Upper lobe of right lung (tissue), 1 donor: ENCODE measurements around the gene ALDH3B2. TPM values are rescaled to one million over a fixed set of nuclear protein-coding genes. Genes with fewer than 3 reads are reported as not detected.
"Not testable (repeated sequence)": the region's sequence is repeated elsewhere in the genome, so short reads cannot be mapped to it uniquely, and the experiment has no call there.

Experiments used
- ATAC-seq: fragments of 200-7000 bp; cut with Tn5 transposase; one replicate; pipeline ENCODE4 v1.9.1; 2020; ENCODE audit warnings: mild to moderate bottlenecking, moderate library complexity
- DNase-seq: peaks from one replicate; pipeline ENCODE4 v3.0.0-alpha.2; 2020
- H3K27ac ChIP-seq: fragments of 200-600 bp; one replicate; pipeline ENCODE4 v1.8.0; 2022
- H3K27me3 ChIP-seq: fragments of 200-600 bp; one replicate; pipeline ENCODE4 v1.8.0; 2022; ENCODE audit warnings: mild to moderate bottlenecking
- H3K36me3 ChIP-seq: fragments of 200-600 bp; one replicate; pipeline ENCODE4 v1.8.0; 2022
- H3K4me1 ChIP-seq: fragments of 200-600 bp; one replicate; pipeline ENCODE4 v1.8.0; 2022
- H3K4me3 ChIP-seq: fragments of 200-600 bp; one replicate; pipeline ENCODE4 v1.8.0; 2022; ENCODE audit warnings: mild to moderate bottlenecking
- H3K9me3 ChIP-seq: fragments of 200-600 bp; one replicate; pipeline ENCODE4 v1.8.0; 2022
- CTCF ChIP-seq: fragments of 200-600 bp; IDR thresholded peaks from one replicate; pipeline ENCODE4 v1.8.0; 2022; ENCODE audit warnings: antibody characterized with exemption
- intact Hi-C: fragments of 100-400 bp; cut with DNase I; formaldehyde crosslinking; loops from one replicate; pipeline ENCODE4 v1.11.0; 2022
- total RNA-seq: library from RNA; stranded (reverse); fragmentation: NEBNext Ultra II Directional; extraction: Animal tissue kit (Norgen Biotek cat#: 25700); gene quantifications from one replicate; pipeline ENCODE4 v1.2.1, GENCODE V29; 2021
- donor health status: DM: no; HTN: yes; CAD: no; lungs with severe emphysema.

The ALDH3B2 gene
- total RNA-seq, 1 donor from 2014 or later: 1.3 TPM

GRCh38 chr11:67687986-67688385 is 13.6 kb upstream of the ALDH3B2 start:
- Histone ChIP-seq H3K4me3 (no peak overlapping the region), H3K4me1 (no peaks in the 10 kb centered on the region), H3K27ac (no peak overlapping the region), H3K27me3 (peaks cover 11% of the 10 kb centered on the region), H3K36me3 (no peaks in the 10 kb centered on the region), H3K9me3 (no peaks in the 10 kb centered on the region)
- no peak for TF ChIP-seq CTCF
- ATAC-seq: no peak
- no peak for DNase-seq
- intact Hi-C loops: no loop called here

GRCh38 chr11:67685641-67686332 is 11.4 kb upstream of the ALDH3B2 start:
- H3K4me3 ChIP-seq, H3K9me3 ChIP-seq, intact Hi-C loops, H3K27ac ChIP-seq, ATAC-seq, DNase-seq, H3K4me1 ChIP-seq, H3K36me3 ChIP-seq: not testable (repeated sequence)
- H3K27me3 ChIP-seq: peaks cover 11% of the 10 kb centered on the region

- H3K9me3 ChIP-seq, DNase-seq, H3K27ac ChIP-seq, H3K4me3 ChIP-seq, H3K27me3 ChIP-seq, ATAC-seq, H3K4me1 ChIP-seq, H3K36me3 ChIP-seq: not testable (repeated sequence)
- intact Hi-C loops: loop anchor here (5.0 kb wide), 1 partner anchor 50 kb away; no protein-coding TSS in a partner anchor
These were observed 8.0 kb upstream of the ALDH3B2 start for GRCh38 chr11:67682126-67683034.

- no peaks in the 10 kb centered on the region for H3K4me1 ChIP-seq
- DNase-seq (no peak), ATAC-seq (no peak)
- no peak for TF ChIP-seq CTCF
- intact Hi-C loops: loop anchor here (5.0 kb wide), 1 partner anchor 49 kb away; no protein-coding TSS in a partner anchor
- H3K27me3 ChIP-seq: no peaks in the 10 kb centered on the region
- no peak overlapping the region for H3K27ac ChIP-seq
- no peaks in the 10 kb centered on the region for H3K36me3 ChIP-seq
- H3K4me3 ChIP-seq: no peak overlapping the region
- no peaks in the 10 kb centered on the region for H3K9me3 ChIP-seq
These were observed 6.5 kb upstream of the ALDH3B2 start for GRCh38 chr11:67680696-67681470.

- no peak overlapping the region for H3K4me3 ChIP-seq
- intact Hi-C loops: no loop called here
- DNase-seq: peak; percentile 52
- TF ChIP-seq CTCF: no peak
- H3K27me3 ChIP-seq: peaks cover 5% of the 10 kb centered on the region
- no peaks in the 10 kb centered on the region for H3K36me3 ChIP-seq
- no peaks in the 10 kb centered on the region for H3K9me3 ChIP-seq
- no peak for ATAC-seq
- no peaks in the 10 kb centered on the region for H3K4me1 ChIP-seq
- no peak overlapping the region for H3K27ac ChIP-seq
These were observed 780 bp upstream of the ALDH3B2 start for GRCh38 chr11:67675058-67675747.

GRCh38 chr11:67673902-67674301 is 521 bp downstream of the ALDH3B2 start:
- no peaks in the 10 kb centered on the region for H3K4me1 ChIP-seq
- H3K4me3 ChIP-seq: no peak overlapping the region
- no peaks in the 10 kb centered on the region for H3K9me3 ChIP-seq
- ATAC-seq (no peak), DNase-seq (peak; percentile 42)
- H3K27me3 ChIP-seq: peaks cover 5% of the 10 kb centered on the region
- no peak for TF ChIP-seq CTCF
- intact Hi-C loops: no loop called here
- no peak overlapping the region for H3K27ac ChIP-seq
- H3K36me3 ChIP-seq: no peaks in the 10 kb centered on the region
